Prostate gland (tissue), 2 donors: Measurements from ENCODE around the gene GABRB2.

Experiments
- CTCF ChIP-seq, 4 experiments: fragments of 200-600 bp in 2 of 4; fragments of 450-650 bp in 2 of 4; sonication (generic) in 2 of 4; IDR thresholded peaks; 1 replicate in 3 of 4; 2 replicates in 1 of 4; pipeline ENCODE4 v1.5.1; 2016 to 2019; ENCODE audit warnings: antibody characterized with exemption in 4 of 4, mild to moderate bottlenecking in 2 of 4, moderate library complexity in 2 of 4
- POLR2A ChIP-seq: fragments of 450-650 bp; IDR thresholded peaks from one replicate; pipeline ENCODE4 v1.6.1; 2016; ENCODE audit warnings: antibody characterized with exemption, mild to moderate bottlenecking
- POLR2AphosphoS5 ChIP-seq: sonication (generic); formaldehyde crosslinking; IDR thresholded peaks from one replicate; pipeline ENCODE4 v1.6.1; 2017; ENCODE audit warnings: antibody characterized with exemption

GRCh38 chr5:161314033-161314432, 232.5 kb downstream of the GABRB2 start:
- TF ChIP-seq POLR2AphosphoS5 (no peak), CTCF (IDR thresholded peaks at IDR 0.05) (no peak), POLR2A (no peak)
